Suprapubic skin (tissue), 4 donors: Measurements from ENCODE around the gene VAT1L. TPM values are rescaled to one million over a fixed set of nuclear protein-coding genes. Genes with fewer than 3 reads are reported as not detected.
"Not testable (repeated sequence)": the region's sequence is repeated elsewhere in the genome, so short reads cannot be mapped to it uniquely, and the experiment has no call there.

Source experiments
- DNase-seq, 2 donors: peaks; one replicate each; pipeline ENCODE4 v3.0.0-alpha.2; 2019; ENCODE audit warnings: low spot score in 2 of 2
- H3K27ac ChIP-seq: fragments of 200-600 bp; sonication (generic); one replicate; pipeline ENCODE4 v1.5.1; 2019
- H3K27me3 ChIP-seq: fragments of 200-600 bp; sonication (generic); one replicate; pipeline ENCODE4 v1.5.1; 2019
- H3K36me3 ChIP-seq: fragments of 200-600 bp; sonication (generic); one replicate; pipeline ENCODE4 v1.5.1; 2019
- H3K4me1 ChIP-seq: fragments of 200-600 bp; sonication (generic); one replicate; pipeline ENCODE4 v1.5.1; 2019
- H3K4me3 ChIP-seq: fragments of 200-600 bp; sonication (generic); one replicate; pipeline ENCODE4 v1.5.1; 2019; ENCODE audit warnings: mild to moderate bottlenecking
- H3K9me3 ChIP-seq: fragments of 200-600 bp; sonication (generic); one replicate; pipeline ENCODE4 v1.5.1; 2019
- EP300 ChIP-seq: sonication (generic); formaldehyde crosslinking; IDR thresholded peaks from one replicate; pipeline ENCODE4 v1.6.1; 2017; ENCODE audit warnings: antibody characterized with exemption
- POLR2A ChIP-seq, 2 donors: fragments of 450-650 bp; IDR thresholded peaks; one replicate each; pipeline ENCODE4 v1.6.1; 2017; ENCODE audit warnings: antibody characterized with exemption in 2 of 2, mild to moderate bottlenecking in 2 of 2, moderate library complexity in 2 of 2
- POLR2AphosphoS5 ChIP-seq, 3 donors: sonication (generic); formaldehyde crosslinking; IDR thresholded peaks; one replicate each; pipeline ENCODE4 v1.6.1; 2017; ENCODE audit warnings: antibody characterized with exemption in 3 of 3
- WGBS: methylation state at CpG from one replicate; pipeline ENCODE4 v1.1.5; 2018; 5-methylcytosine and 5-hydroxymethylcytosine counted together
- total RNA-seq, 4 donors: library from RNA; depleted of rRNA; stranded (reverse); fragments of >200 nt; gene quantifications; one replicate each; pipeline ENCODE4 v1.1.0, GENCODE V29; 2016
- TF ChIP-seq, protein P1 (sequence below), 2 donors: fragments of 200-600 bp in 1 of 2; fragments of 450-650 bp in 1 of 2; sonication (generic) in 1 of 2; IDR thresholded peaks; one replicate each; pipeline ENCODE4 v1.5.1; 2016 to 2019; ENCODE audit warnings: antibody characterized with exemption in 2 of 2, mild to moderate bottlenecking in 1 of 2, moderate library complexity in 1 of 2

The VAT1L gene
- total RNA-seq, 4 donors from 2014 or later = 0.15 TPM; not detected in 3

DNA sequence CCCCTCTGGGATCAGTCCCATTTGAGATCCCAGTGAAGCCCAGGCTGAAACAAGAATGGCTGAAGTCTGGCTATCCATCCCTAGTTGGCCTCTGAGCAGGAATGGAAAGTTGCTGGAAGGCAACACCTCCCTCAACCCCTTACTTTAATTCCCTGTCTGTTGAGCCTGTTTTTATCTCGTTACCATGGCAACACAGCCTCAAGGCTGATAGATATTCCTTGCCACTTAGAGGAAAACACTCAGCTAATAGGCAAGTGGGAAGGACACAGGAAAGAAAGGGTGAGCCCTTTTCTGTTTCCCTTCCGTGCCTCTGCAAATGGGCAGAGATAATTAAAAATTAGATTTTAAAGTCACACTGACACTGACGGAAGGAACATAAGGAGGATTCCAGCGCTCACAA, 158.5 kb downstream of the VAT1L start:
- no peak for DNase-seq
- 39% methylated on average over 4 of the region's 4 CpGs for WGBS
- peaks cover 10% of the 10 kb centered on the region for H3K27me3 ChIP-seq
- H3K36me3 ChIP-seq = no peaks in the 10 kb centered on the region
- no peaks in the 10 kb centered on the region for H3K9me3 ChIP-seq
- no peak overlapping the region for H3K4me3 ChIP-seq
- H3K27ac ChIP-seq = no peak overlapping the region
- no peaks in the 10 kb centered on the region for H3K4me1 ChIP-seq
- TF ChIP-seq, protein P1, sequence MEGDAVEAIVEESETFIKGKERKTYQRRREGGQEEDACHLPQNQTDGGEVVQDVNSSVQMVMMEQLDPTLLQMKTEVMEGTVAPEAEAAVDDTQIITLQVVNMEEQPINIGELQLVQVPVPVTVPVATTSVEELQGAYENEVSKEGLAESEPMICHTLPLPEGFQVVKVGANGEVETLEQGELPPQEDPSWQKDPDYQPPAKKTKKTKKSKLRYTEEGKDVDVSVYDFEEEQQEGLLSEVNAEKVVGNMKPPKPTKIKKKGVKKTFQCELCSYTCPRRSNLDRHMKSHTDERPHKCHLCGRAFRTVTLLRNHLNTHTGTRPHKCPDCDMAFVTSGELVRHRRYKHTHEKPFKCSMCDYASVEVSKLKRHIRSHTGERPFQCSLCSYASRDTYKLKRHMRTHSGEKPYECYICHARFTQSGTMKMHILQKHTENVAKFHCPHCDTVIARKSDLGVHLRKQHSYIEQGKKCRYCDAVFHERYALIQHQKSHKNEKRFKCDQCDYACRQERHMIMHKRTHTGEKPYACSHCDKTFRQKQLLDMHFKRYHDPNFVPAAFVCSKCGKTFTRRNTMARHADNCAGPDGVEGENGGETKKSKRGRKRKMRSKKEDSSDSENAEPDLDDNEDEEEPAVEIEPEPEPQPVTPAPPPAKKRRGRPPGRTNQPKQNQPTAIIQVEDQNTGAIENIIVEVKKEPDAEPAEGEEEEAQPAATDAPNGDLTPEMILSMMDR (IDR thresholded peaks at IDR 0.05) = no peak
- no peak for TF ChIP-seq EP300
- TF ChIP-seq POLR2A (IDR thresholded peaks at IDR 0.05) = no peak
- TF ChIP-seq POLR2AphosphoS5 (IDR thresholded peaks at IDR 0.05) = no peak

DNA sequence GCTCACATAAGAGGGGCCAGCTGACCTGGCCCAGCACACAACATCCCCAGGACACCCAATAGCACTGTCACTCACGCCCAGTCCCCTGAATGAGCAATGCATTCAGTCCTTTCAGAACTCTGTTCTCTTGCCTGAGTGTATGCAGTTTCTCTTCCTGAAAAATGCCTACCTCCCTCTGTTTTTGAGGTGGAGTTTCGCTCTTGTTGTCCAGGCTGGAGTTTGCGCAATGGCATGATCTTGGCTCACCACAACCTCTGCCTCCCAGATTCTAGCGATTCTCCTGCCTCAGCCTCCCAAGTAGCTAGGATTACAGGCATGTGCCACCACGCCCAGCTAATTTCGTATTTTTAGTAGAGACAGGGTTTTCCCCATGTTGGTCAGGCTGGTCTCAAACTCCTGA, 159.2 kb downstream of the VAT1L start:
- not testable (repeated sequence) for H3K36me3 ChIP-seq, H3K4me1 ChIP-seq, DNase-seq, H3K27ac ChIP-seq, H3K9me3 ChIP-seq, H3K27me3 ChIP-seq, H3K4me3 ChIP-seq
- 85% methylated on average over 6 of the region's 6 CpGs for WGBS

DNA sequence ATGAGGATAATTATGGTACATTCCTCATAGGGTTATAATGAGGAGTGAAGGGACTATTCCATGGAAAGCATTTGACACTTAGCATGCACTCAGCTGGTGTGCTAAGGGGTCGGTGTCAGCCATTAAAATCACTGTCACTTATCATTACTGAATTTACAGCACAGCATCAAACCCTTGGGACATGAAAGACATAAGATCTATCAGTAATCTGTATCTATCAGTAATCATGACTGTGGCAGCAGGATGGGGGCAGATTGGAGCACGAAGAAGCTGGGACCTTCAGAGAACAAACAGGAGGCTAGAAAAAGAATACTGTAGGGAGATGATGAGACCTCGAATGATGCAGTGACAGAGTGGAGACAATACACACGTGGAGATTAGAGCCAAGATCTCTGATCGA, 160.5 kb downstream of the VAT1L start:
- TF ChIP-seq, protein P1 (IDR thresholded peaks at IDR 0.05) = no peak
- no peak for DNase-seq
- Histone ChIP-seq H3K9me3 (no peaks in the 10 kb centered on the region), H3K4me1 (no peaks in the 10 kb centered on the region), H3K27me3 (peaks cover 10% of the 10 kb centered on the region), H3K27ac (no peak overlapping the region), H3K4me3 (no peak overlapping the region), H3K36me3 (no peaks in the 10 kb centered on the region)
- 67% methylated on average over 5 of the region's 5 CpGs for WGBS

DNA sequence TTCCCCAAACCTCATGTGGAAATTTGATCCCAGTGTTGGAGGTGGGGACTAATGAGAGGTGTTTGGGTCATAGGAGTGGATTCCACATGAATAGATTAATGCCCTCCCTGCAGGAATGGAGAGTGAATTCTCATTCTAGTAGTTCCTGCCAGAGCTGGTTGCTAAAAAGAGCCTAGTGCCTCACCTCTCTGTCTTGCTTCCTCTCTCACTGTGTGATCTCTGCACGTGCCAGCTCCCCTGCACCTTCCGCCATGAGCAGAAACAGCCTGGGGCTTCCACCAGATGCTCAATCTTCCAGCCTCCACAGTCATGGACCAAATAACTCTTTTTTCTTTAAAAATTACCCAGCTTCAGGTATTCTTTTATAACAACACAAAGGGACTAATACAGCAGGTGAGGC, 161.1 kb downstream of the VAT1L start:
- H3K27me3 ChIP-seq = peaks cover 10% of the 10 kb centered on the region
- TF ChIP-seq POLR2AphosphoS5 (IDR thresholded peaks at IDR 0.05) (no peak), EP300 (no peak), POLR2A (IDR thresholded peaks at IDR 0.05) (no peak)
- TF ChIP-seq, protein P1 (IDR thresholded peaks at IDR 0.05) = no peak
- 46% methylated on average over 2 of the region's 2 CpGs for WGBS

DNA sequence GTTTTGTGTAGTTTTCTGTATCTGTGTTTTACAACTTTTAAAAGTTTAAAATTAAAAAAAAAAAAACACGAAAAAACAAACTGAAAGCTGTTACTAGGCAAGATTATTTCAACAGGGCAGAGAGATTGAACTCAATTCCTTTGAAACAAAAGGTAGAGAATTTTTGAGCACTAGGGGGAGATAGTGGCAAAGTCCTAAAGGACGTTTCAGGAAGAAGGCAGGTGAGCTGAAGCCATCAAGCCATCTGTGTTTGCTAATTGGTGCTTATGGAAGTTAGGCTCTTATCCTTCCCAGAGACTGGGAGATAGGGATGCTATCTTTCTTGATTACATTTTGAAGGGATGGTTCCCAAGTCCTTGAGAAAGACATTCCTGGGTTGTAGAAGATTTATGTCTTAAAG, 163.4 kb downstream of the VAT1L start:
- DNase-seq = no peak
- Histone ChIP-seq H3K4me3 (no peak overlapping the region), H3K4me1 (no peaks in the 10 kb centered on the region), H3K9me3 (no peaks in the 10 kb centered on the region), H3K27me3 (peaks cover 10% of the 10 kb centered on the region), H3K27ac (no peak overlapping the region), H3K36me3 (no peaks in the 10 kb centered on the region)
- no peak for TF ChIP-seq POLR2A (IDR thresholded peaks at IDR 0.05)
- TF ChIP-seq, protein P1 (IDR thresholded peaks at IDR 0.05) = no peak
- no peak for TF ChIP-seq POLR2AphosphoS5 (IDR thresholded peaks at IDR 0.05)
- TF ChIP-seq EP300 = no peak
- 24% methylated on average over 2 of the region's 2 CpGs for WGBS

More for the DNA sequence above, 161.1 kb downstream of the VAT1L start:
- no peak for DNase-seq
- H3K27ac ChIP-seq = no peak overlapping the region
- no peak overlapping the region for H3K4me3 ChIP-seq
- H3K4me1 ChIP-seq = no peaks in the 10 kb centered on the region
- no peaks in the 10 kb centered on the region for H3K9me3 ChIP-seq
- no peaks in the 10 kb centered on the region for H3K36me3 ChIP-seq

DNA sequence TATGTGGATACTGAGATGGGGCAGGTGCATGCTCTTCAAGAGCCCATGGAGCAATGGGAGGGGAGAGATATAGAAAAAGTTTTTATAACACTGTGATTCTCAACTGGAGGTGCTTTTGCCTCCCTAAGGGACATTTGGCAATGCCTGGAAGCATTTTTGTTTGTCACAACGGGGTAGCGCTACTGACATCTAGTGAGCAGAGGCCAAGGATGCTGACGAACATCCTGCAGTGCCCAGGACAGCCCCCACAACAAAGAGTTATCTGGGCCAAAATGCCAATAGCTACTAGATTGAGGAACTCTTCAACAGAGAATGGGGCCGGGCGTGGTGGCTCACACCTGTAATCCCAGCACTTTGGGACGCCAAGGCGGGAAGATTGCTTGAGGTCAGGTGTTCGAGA, 166.8 kb downstream of the VAT1L start:
- H3K36me3 ChIP-seq = no peaks in the 10 kb centered on the region
- H3K9me3 ChIP-seq = no peaks in the 10 kb centered on the region
- no peak overlapping the region for H3K4me3 ChIP-seq
- no peak for DNase-seq
- no peaks in the 10 kb centered on the region for H3K27me3 ChIP-seq
- 81% methylated on average over 8 of the region's 8 CpGs for WGBS
- H3K27ac ChIP-seq = no peak overlapping the region
- H3K4me1 ChIP-seq = no peaks in the 10 kb centered on the region
- no peak for TF ChIP-seq EP300
- TF ChIP-seq, protein P1 (IDR thresholded peaks at IDR 0.05) = no peak
- no peak for TF ChIP-seq POLR2A (IDR thresholded peaks at IDR 0.05)
- TF ChIP-seq POLR2AphosphoS5 (IDR thresholded peaks at IDR 0.05) = no peak
